HG02763 (cell line): ENCODE data around the gene SMAD6.
"Not testable (repeated sequence)": the region's sequence is repeated elsewhere in the genome, so short reads cannot be mapped to it uniquely, and the experiment has no call there.

Experiments used
- ATAC-seq: cut with Tn5 transposase; IDR thresholded peaks from one replicate; pipeline ENCODE4 v1.9.1; 2021; ENCODE audit warnings: mild to moderate bottlenecking, moderate library complexity; ENCODE audit not compliant: unreplicated experiment

SMAD6 gene

DNA sequence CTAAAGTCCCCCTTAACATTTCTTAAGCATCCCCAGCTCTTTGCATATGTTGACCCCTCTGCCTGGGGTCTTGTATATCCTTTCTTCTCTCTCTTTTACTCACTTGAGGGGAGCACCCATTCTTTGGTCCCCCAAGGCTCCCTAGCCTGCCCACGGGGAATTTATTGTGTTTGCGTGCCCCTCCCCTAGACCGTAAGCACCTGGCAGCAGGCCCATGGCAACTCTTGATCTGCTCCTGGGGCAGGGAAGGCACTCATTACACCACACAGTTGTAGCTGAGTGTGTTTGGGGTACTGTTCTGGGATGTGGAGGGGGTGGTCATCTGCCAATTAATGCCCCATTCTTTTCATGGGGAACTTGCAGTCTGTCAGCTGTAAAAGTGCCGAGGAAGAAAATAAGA is 27.3 kb upstream of the SMAD6 start:
- no peak for ATAC-seq

DNA sequence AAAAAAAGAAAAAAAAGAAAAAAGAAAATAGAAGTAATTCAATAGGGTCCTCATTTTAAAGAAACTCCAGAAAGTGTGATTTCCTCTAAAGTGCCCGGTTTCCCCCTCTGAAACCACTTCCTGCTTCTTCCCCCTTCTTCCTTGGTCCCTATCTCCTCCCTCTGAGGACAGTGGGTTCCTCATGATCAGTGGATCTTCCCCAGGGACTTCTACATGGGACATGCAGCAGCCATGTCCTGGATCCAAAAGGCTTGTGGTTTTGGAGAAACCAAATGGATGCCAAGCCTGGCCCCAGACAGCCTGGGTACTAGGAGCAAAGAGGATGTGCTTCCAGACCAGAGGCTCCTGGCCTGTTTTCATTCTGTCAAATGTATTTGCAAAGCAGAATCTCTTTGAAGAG is 26.6 kb upstream of the SMAD6 start:
- no peak for ATAC-seq

DNA sequence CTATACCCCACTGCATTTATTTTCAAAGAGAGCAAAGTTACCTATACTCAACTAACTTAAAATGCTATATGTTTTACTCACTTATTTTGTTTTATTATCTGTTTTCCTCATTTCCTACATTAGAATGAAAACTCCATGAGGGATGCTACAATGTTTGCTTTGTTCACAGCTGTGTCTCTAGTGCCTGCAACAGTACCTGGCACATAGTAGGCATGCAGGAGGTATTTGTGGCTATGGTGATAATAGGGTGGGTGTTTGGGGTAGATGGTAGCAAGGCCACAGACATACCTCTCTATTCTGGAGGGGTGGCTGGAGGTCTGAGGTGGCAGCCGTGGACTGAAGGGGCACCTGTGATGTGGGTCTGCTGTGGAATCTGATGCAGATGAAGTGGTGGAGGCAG is 24.7 kb upstream of the SMAD6 start:
- no peak for ATAC-seq

DNA sequence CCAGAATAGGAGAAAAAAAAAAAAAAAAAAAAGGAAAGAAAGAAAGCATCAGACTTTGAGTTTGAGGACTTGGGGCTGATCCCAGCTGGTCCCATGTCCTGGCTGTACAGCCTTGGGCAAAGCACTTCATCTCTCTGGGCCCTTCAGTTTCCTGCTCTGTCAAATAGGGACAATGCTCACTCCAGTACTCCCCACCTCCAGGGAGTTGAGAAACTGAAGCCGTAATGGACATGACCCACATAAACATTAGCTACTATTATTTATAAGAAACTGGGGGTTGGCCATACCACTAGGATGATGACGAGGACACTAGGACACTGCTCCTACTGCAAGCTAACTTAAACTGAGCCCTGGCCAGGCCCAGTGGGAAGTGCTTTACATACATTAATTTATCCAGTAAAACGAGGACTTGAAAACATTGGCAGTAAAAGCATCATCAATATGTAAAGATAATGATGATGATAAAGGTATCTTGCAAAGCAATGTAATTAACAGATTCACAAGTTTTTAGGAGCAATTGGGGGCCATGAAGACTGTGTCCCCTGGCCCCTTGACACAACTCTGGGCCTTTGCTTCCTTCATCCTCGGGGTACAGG is 22.9 kb upstream of the SMAD6 start:
- ATAC-seq = no peak

DNA sequence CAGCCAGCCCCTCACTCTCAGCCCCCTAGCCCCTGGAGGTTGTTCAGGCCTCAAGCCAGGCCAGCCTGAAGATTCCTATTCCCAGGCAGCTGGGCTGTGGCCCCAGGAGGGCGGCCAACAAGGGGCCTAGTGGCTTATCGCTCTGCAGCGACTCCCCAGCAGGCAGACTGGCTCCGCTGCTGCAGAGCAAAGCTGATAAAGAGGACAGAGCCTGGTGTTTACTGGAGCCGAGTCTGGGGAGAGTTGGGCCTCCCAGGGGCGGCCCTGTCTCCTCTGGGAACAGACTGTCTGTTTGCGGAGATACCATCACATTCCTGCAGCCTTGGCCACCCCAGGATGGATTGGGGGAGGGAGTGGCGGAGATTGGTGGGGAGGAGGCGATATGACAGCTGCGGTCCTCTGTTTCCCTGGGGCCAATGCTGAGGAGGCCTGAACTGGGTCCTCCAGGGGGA is 22.4 kb upstream of the SMAD6 start:
- ATAC-seq = no peak

DNA sequence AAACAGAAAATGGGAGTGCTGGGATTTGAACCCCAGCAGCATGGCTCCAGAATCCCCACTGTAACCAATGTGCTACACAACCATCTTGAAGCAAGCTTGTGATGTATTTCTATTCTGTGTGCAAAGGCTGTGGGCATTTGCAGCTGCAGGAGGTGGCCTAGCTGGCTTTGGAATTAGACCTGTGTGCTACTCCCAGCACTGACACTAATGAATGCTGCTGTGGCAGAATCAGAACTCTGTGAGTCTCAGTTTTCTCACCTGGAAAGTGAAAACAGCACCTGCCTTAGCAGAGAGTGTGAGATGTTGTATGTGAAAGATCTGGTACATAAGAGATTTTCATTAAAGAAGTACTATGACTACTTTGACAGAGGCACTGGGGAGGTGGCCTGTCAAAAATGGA is 21.5 kb upstream of the SMAD6 start:
- ATAC-seq = no peak

DNA sequence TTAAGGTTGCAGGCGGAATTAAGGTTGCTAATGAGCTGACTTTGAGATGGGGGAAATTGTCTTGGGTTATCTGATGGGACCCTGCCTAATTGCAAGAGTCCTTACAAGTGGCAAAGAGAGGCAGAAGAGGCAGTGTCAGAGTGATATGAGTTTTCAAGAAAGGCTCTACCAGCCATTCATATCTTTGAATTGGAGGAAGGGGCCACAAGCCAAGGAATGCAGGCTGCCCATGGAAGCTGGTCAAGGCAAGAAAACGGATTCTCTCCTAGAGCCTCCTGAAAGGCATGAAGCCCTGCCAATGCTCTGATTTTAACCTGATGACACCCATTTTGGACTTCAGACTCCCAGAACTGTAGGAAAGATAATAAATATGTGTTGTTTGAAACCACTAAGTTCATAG is 20.6 kb upstream of the SMAD6 start:
- ATAC-seq = no peak

DNA sequence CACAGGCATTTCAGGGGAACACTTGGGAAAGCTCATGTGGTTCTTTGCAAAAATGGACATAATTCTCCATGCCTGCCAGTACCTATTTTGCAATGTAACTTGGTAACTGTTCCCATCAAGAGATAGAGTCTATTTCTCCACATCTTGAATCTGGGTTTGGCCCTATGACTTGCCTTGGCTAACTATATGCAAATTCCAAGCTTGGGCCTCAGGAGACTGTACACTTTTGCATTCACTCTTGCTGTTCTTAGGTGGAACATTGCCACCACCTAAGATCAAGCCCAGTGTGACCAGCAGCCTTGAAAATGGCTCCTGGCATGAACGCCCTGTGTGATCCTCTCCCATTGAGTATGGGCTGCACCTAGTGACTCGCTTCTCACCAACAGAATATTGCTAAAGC is 19.8 kb upstream of the SMAD6 start:
- ATAC-seq = no peak

DNA sequence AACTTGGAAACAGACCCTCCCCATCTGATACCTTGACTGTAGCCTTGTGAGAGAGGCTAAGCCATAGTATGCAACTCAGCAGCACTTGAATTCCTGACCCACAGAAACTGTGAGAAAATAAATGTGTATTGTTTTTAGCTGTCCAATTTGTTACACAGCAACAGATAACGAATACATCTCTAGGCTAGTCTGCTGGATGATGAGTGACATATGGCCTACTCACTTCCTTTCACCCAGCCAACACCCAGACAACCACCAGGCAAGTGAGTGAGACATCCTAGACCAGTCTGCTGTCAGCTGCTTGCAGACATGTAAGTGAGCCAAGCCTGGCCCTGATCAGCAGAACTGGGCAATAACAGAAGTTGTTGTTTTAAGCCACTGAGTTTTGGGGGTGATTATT is 19.2 kb upstream of the SMAD6 start:
- ATAC-seq = no peak

DNA sequence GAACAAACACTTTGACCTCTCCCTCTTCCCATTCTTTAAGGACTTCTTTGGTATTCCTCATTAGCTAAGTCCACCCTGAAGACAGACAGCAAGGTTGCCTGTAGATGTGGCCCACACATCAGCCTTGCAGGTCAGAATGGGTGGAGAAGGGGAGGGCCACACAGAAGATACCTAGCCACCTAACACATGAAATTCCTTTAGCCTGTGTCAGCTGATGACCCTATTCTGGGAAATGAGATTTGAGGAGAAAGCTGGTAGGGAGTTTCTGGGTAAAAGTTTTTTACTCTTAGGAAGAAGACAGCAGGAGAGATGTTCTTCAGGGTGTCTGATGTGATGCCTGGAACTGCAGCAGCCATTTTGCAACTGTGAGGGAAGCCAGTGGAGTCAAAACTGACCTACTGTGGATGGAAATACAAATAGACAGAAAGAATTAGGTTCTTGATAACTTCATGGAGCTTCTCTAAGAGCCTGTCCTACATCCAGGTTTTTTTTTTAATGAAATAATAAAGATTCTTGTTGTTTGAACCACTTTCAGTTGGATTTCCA is 17.8 kb upstream of the SMAD6 start:
- no peak for ATAC-seq

DNA sequence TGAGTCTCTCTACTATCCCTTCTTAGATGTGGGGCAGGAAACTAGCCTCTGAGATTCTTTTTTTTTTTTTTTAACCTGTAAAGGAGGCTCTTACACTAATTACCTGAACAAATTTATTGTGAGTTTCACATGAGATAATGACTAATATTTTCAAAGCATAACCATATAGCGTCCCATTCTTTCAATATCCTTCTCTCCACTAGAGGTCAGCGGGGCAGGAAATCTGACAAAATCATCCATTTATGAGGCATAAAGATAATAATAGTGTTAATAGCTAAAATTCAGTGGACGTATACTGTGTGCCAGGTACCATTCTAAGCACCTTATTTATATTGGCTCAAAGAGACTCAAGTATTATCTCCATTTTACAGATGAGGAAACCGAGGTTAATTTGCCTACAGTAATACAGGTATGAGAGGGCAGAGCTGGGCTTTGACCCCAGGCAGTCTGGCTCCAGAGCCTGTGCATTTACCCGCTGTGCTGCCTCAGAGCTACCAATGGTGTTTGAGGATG is 16.3 kb upstream of the SMAD6 start:
- ATAC-seq = no peak

DNA sequence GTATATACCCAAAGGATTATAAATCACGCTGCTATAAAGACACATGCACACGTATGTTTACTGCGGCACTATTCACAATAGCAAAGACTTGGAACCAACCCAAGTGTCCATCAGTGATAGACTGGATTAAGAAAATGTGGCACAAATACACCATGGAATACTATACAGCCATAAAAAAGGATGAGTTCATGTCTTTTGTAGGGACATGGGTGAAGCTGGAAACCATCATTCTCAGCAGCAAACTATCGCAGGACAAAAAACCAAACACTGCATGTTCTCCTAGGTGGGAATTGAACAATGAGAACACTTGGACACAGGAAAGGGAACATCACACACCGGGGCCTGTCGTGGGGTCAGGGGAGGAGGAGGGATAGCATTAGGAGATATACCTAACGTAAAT is 11.1 kb upstream of the SMAD6 start:
- not testable (repeated sequence) for ATAC-seq

DNA sequence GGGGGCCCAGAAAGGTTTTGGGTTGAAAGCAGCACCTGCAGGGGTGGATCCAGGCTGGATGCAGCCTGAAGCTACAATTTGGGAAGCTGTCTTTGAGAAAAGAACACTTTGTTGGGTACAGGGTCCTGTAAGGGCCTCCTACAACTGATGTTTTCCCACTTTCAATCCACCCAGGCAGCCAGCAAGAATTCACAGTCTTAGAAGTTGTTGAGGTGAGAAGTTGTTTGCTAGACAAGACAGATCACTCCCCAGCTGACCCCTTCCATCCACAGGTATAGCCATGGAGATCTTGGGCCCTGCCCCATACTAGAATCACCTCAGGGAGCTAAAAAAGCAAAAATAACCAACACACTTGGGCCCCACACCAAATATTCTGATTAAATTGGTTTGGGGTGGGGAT is 10.3 kb upstream of the SMAD6 start:
- no peak for ATAC-seq

DNA sequence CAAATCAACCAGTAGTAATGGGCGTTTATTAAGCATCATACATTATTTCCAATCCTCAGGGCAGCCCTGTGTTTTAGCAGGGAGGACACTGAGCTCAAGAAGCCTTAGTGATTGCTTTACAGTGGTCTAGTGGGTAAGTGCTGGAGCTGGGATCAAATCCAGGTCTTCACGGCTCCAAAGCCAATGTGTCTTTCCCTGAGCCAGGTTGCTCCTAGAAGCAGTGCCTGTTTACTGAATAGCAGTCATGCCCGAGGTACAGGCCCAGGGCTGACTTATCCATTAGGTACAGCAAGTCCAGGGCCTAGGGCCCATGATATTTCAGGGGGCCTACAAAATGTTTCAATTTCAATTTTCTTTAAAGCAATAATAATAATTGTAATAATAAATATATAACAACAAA is 9.6 kb upstream of the SMAD6 start:
- no peak for ATAC-seq

DNA sequence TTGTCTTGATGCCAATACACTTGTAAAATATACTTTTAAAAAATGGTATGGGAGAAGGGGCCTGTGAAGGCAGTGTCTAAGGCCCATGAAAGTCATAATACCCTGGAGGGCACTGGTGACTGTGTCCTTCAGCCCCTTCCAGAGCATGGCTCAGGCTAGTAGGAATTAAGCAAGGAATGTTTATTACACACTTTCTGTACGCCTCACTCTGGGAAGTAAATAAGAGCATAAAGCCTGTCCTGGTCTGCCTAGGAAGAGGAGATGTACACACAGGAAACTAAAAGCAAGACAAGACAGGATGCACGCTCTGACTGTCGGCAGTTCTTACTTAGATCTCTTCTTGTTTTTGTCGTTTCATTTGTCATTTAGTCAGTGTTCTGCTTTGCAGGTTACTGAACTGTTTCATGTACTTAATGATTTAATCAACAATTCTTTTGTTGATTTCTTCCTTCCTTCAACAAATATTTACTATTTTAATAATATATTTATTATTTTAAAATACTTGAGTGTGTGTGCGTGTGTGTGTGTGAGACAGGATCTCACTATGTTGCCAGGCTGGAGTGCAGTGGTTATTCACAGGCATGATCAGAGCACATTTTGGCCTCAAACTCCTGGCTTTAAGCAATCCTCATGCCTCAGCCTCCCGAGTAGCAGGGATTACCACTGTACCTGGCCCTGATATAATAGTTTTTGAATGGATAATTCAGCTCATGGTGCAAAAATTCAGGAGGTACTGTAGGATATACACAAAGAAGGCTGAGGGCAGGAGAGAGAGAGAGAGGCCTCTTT is 9.0 kb upstream of the SMAD6 start:
- ATAC-seq = no peak

DNA sequence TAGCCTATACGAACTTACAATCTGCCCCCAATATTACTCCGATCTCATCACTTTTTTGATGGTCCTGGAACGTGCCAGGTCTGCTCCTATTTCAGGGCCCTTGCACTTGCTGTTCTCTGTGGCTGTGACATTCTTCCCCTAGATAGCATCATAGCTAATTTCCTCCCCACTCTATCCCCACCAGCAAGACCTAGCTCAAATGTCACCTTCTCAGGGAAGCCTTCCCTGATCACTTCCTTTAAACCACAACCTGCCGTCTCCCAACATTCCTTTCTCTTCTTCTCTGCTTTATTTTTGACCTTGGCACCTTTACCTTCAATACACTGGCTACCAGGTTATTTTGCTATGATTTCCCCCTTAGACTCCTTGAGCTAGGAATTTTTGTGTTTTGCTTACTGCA is 5.3 kb upstream of the SMAD6 start:
- no peak for ATAC-seq

DNA sequence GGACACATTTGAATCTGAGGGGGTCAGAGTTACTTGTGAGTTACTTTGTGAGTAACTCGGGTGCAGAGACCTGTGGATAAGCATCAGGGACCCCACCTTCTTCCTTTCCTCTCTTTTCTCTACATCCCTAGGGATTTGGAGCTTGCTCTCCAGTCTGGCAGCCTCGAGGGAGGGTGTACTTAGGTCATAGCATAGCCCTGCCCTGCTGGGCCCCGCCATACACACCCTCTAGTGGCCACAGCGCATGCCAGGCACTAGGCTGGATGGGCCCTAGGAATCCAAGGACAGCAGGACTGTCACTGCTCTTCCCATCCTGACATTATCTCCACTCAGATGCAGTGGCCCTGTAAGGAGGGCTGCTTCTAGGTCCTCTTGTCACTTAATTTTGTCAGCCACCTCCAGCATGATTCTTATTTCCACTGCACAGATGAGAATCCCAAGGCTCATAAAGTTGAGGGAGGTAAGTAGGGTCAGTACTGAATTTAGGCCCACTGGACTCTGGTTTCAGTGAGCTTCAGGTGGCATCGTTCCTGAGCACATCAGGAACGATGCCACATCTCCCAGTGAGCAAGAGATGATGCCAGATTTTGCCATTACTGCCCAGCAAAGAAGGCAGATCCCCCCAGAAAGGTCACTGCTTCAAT is 3.6 kb upstream of the SMAD6 start:
- no peak for ATAC-seq

DNA sequence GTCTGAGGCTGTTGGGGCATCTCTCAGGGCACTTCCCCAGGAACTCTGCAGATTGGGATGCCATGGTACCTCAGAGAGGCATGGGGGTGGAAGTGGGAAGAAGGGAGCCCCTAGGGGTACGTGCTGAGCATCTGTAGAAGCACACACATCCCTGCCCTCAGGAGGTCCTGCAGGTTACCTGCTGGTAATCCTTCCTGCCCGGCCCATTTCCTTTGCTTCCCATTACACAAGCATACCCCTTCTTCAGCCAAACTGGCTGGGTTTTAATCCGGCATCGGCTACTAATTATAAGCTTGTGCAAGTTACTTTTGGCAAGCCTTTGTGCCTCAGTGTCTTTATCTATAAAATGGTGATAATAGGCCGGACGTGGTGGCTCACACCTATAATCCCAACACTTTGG is 3.1 kb upstream of the SMAD6 start:
- ATAC-seq = no peak

DNA sequence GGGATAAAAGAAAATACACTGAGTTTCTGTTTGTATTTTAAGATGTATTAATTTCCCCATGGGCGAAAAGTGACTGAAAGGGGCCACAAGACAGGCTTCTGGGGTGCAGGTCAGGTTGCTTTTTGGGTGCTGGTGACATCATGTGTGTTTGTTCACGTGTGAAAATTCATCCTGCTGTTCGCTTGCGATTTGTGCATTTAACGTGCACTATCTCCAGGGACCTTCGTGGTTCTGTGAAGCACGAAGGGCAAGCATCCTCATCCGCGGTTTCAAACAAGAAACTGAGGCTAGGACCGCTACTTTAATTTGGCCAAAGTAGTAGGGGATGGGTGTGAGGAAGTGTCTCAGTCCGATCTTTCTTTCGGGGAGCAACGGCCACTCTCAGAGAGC is 1.6 kb upstream of the SMAD6 start:
- no peak for ATAC-seq

DNA sequence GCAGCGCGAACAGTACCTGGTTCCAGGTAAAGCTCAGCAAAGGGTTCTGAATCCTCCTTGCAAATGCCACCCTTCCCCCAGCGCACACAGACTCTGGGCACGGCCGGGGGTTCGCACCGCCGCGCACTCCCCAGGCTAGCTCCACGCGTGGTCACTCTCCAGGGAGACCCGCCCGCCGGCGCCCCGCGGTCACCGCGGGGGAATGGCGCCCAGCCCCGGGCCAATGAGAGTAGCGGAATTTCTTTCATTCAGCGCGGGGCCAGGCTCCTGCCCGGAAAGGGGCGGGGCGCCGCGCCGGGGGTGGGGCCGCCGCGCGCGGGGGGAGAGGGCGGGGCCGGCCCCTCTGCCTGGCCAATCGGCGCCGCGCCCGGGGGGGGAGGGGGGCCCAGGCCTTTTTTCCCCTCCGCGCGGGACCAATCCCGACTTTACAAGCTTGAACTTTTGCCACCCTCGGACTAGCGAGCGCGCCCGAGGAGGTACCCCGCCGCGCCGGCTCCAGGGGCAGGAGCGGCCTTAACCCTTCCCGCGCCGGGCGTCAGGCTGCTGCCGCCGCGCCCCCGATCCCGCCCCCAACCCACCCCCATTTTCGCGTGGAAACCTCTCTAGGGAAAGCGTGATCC is 1.1 kb upstream of the SMAD6 start:
- peak; percentile 67 for ATAC-seq

DNA sequence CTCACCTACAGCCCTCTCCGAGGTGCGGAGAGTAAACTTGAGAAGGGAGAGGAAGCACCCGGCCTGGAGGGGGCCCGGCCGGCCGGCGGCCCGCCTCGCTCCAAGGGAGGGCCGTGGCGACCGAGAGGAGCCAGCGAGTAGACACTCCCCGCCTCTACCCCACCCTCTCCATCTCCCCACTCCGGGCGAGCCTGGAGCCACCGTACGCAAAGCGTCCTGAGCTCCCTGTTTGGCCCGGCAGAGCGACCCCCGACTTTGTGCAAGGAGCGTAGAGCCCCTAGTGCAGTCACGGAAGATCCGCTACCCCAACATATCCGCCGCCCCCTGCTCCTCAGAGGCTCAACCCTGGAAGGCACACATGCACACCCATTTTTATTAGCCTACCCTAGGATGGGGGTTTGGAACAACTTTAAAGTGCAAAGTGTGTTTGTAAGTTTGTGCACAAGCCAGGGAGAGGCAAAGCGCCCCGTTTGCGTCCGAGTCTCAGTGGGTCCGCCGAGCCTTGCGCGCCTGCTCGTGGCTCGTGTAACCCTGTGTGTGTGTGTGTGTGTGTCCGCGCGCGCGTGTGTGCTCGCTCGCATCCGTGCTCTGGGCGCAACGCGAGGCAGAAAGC is 508 bp upstream of the SMAD6 start:
- ATAC-seq = peak; percentile 23
